ENCODE data around the gene MAG.

- TF ChIP-seq CTCF (IDR thresholded peaks at IDR 0.05), result peak; percentile 60 to 91 (median 79)
- TF ChIP-seq POLR2AphosphoS5 (IDR thresholded peaks at IDR 0.05), result no peak
Measured at GRCh38 chr19:35269438-35270117, 22.4 kb upstream of the MAG start.
